T follicular helper cell (primary cell): Measurements from ENCODE around the gene DACH1.
"Not testable (repeated sequence)": the region's sequence is repeated elsewhere in the genome, so short reads cannot be mapped to it uniquely, and the experiment has no call there.

Source experiments
- DNase-seq: peaks from one replicate; pipeline ENCODE4 v3.0.0-alpha.2; 2020; ENCODE audit warnings: low read depth

DACH1 gene

DNA sequence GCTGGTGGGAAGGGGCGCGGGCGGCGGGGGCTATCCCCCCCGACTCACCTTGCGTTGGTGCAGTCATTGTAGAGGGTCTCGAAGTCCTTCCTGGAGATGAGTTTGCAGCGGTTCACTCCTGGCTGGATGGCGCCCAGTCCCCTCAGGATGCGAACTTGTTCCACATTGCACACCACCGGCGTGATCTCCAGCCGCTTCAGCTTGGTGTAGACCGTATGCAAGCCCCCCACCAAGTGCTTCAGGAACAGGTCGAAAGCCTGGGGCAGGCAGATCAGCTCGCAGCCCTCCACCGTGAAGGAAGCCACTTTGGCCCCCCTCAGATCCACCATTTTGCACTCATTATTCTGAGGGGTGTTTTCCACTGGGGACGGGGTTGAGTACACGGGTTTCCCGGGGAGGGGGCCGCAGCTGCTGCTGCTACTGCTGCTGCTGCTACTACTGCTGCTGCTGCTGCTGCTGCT, 1.1 kb downstream of the DACH1 start:
- no peak for DNase-seq

DNA sequence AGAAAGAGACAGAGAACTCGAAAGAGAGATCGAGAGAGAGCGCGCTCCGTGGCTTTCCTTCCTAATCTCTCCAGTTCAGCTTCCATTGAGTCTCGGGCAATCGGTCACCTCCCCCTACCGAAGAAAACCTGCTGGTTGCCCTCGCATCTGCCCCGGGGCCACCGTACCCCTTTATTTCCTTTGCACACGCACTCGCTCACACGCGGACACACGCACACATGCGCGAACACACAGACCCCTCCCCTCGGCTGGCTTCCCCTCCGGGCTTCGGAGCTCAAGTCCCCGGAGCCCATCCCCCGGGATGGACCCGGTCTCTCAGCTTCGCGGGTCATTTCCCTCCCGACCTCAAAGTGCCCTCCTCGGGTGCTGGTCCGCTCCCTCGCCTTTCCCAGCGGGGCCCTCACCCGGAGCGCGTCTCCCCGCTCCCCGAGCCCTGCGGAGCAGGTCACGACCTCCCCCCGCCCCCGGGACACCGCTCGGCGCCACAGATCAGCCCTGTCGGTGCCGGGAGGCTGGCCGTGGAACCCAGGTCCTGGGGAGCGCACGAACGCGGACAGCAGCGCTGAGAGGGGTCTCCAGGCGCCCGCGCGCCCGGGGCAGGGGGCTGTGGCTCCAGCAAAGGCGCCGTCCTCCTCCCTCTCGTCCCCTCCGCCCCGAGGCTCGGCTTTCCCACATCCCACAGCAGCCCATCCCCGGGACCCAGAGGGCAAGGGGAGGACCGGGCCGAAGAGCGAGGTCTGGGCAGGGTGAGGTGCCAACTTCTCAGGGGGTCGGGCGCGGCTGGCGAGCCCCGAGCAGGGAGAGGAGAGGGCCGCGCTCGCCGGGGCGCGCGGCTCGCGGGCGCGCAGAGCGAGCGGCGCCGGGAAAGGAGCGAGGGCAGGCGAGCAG, 1.8 kb downstream of the DACH1 start:
- DNase-seq: no peak

DNA sequence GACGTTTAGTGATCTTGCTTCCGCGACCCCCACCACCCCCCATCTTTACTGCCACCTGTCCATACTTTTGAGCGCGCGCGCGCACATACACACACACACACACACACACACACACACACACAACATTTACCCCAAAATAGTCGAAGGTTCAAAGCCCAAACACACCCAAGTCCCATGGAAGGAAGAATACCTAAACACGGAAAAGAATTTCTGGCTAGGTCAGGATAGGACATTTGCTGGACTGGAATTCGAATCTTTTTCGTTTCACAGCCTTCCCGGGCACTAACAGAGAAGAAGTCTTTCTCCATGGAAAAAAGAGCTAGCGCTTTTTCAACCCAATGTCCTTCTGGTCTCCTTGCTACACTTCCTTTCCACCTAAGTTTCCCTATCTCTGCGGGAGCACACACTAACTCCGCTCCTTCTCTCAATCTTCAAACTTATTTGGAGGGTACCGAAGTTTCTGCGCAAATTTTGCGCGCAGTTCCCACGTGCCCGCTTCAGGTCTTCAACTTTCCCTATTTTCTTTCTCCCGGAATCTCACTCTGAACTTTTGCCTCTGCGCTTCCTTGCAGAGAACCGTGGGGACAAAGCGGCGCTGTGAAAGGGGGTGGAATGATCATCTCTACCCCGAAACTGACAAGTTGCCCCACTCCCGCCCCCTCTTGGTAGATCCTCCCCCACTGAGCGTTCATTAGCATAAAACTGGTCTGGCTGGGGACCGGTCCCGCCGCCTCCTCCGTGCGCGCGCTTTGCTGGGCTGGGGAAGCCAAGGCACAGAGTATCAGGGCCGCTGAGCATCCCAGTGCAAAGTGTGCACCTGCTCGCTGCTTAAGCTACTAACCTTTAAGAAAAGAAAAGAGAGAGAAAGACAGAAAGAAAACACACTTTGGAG, 2.7 kb downstream of the DACH1 start:
- no peak for DNase-seq

DNA sequence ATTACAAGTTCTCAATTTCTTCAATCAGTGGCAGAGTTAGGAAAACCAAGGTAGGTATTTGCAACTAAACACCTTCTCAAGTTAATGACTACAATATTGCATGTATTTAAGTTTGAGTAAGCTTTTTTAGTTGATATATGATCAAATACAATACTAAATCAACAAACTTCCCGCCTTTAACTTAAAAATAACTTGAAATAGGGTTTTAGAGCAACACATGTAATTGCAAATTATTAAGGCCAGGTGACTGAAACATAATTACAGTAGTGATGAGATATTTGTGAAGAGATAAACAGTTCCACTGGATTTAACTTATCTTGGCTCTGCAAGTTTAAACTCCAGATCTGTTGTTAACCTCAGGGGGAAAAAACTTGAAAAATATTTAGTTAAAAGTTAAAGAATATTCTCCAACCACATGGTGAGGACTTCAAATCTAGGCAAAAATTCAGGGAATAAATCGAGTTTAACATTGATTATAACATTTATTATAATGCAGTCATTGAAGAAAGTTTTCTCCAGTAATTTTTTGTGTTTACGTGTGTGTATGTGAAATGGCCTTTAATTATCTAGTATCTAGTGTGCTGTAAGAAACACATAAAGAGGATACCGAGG, 3.6 kb downstream of the DACH1 start:
- DNase-seq: no peak

DNA sequence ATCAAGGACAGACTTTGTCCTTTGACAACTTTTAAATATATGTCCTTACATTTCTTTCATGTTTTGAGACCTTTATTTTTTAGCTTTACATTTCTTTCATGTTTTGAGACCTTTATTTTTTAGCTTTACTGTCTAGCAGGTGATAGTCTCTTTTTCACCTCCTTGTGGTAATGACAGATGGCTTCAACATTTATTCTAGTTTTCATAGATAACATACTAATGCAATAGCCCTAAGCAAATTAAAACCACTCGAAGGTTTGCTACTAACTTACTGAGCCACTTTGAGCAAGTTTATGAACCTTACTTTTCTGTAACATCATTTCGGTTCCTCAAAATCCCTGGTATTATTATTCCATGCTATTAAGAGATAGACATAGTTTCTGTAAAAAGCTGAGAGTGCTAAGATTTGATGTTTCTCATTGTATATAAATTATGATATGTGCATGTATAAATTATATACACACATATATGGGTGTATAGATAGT, 4.5 kb downstream of the DACH1 start:
- DNase-seq: no peak

DNA sequence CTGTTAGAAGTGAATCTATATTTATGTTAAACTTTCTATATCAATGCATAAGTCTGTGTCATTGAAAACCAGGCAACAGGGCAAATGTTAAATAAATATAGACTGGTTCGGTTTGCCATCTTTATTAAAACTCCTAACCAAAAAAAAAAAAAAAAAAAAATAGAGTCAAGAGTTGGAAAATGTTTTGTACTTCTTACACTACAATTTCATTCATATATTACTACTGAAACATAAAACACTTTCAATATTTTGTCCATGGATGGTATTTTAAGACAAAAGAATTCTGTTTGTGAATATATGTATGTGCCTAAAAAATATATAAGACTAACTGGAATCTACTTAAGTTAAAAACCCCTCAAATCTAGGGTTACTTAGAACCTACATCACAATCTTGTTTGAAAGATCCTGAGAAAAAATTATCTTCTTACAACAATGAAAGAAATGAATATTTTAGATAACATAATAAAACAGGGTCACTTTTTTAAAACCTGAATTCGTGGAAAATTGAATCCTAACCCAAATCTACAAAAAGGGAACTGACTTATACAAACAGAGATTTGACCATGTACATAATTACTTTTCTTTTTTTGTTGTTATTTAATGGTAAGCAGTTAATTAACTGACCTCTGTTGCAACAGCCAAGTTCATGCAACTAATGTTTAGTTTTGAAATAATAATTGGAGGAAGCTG, 5.1 kb downstream of the DACH1 start:
- DNase-seq: no peak

DNA sequence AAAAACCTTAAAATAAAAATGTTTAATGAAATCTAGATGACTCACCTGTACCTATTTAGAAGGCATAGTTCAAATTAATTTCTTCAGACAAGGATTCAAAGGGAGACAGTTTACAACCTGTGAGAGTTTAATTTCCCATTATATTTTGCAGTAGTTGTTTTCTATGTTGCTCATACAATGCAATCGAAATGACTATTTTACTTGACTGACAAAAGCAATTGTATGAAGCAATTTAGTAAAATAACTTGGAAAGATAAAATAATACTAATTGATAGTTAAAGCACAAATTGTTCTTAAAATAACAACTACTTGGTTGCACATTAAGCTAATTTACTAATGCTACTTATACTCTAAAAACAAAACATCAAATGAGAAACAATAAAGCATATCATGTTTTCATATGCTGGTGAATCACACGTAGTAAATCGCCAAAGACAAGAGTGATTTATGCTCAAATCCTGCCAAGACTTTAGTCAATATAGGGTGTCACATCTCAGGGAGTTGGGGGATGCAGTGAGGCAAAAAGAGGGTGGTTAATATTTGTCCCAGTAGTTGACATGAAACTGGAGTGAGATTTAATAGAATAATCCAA, 6.4 kb downstream of the DACH1 start:
- no peak for DNase-seq

DNA sequence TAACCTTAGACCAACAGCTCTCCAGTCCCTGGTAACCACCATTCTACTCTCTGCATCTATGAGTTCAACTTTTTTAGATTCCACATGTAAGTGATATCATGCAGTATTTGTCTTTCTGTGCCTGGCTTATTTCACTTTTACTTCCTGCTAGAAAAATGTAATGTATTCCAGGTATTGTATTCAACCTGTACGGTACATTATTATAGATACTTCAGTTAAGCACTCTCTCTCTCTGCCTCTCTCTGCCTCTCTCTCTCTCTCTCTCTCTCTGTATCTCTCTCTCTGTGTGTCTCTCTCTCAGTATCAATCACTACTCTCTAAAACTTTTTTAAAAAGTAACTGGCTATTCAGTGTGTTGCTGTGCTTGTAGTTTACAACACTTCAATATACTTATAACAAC, 8.4 kb downstream of the DACH1 start:
- no peak for DNase-seq

DNA sequence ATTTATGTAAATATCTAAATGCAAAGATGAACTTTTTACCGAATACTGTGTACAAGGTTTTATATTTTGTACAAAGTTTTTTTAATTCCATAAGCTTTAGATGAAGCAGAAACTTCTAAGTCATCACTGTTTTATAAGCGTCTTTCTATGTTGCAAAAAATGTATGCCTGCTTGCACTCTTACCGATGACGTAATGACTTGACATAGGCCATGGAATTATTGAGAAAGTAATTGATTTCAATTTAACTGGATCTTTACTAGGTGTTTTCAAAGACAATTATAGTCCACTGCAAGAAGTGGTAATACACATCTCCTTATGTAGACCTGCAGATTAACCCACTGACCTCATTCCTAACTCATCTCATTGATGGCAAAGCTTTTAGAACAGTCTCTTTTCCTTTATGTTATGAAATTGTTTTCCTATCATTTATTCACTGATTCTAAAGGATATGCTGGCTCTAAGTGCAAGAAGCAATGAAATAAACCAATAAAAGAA, 10.4 kb downstream of the DACH1 start:
- DNase-seq: no peak

DNA sequence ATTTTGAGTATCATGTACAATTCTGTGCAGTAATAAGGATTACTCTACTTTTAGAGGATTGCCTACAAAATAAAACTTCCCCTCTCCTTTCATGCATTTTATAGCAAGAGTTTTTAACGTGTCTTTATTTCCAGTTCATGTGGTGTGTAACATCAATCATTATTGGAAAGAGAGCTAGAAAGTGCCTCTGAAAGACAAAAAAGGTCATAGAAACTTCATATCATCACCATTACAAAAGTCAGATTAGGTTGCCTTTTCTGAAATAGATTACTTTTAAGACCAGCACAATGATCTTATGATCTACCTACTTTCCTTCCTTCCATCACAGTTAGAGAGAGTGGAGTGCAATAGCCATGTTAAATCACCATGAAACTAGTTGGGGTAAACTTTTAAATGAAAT, 12.6 kb downstream of the DACH1 start:
- DNase-seq: no peak

DNA sequence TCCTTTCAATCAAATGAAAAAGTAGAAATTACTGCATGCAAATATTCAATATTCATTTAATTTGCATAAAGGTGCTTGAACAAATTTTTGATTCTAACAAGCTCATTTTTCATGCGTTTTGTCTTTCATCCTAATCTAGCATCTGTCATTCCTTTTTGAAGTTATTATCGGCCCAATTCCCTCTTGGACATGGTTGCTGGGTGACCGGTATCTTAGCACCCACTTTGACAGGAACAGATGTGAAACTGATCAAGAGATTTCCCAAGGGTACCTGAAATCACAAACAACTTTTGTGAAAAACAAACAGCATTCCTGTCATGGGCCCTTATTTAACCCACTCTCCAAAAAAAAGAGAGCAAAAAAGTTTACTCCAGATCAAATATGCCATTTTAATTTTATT, 13.3 kb downstream of the DACH1 start:
- no peak for DNase-seq

DNA sequence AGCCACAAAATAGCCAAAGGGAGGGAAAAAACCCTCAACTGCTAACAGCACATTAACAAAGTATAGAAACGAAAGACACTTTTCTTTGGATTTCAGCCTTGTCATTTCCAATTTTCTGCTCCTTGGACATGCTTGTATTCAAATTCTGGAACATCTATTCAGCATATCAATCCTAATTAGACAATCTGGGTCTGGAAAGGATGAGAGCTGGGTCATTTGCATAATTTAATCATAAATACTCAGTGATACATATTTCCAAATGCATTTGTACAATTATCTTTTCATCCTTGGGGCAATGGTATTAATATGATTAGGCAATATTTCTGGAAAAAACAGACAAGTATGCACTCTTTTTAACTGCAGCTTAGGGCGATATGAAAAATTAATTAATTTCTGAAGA, 14.3 kb downstream of the DACH1 start:
- no peak for DNase-seq

DNA sequence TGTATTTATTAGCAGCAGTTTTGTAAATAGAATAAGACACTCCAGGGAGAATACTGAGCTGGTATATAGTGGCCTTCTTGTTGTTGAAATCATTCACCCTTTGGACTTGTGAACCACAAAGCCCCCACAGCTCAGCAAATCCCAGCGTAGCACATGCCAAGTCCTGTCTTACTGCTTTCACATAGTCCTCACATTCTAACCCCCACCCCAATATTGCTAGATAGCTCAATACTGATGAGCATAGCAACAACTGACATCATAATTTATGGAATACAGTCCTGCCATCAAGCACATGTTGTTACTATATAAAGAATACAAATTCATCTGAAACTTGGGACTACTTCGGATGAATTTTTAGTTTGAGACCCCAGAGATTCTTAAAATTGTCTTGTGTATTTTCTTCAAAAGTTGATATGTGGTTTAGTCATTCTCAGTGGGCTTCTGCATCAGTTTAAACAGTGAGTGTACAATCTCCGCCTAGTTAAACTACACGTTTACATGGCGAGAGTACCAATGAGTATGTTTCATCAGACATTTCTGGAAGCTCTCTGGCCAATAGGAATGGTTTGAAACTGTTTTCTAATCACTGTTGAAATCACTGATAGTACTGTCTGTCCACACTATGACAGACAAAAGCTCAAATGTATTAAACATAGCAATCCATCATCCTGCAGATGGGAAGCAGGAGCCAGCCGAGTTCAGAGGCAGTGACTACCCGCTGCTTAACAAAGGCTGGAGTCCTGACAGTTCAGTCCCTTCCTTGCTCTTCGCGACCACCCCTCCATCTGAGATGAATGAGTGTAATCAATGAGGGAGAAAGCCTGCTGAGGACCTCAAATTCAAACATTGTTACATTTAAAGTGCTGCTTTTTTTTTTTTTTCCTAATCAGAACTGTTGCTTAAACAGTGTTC, 15.2 kb downstream of the DACH1 start:
- DNase-seq: no peak

DNA sequence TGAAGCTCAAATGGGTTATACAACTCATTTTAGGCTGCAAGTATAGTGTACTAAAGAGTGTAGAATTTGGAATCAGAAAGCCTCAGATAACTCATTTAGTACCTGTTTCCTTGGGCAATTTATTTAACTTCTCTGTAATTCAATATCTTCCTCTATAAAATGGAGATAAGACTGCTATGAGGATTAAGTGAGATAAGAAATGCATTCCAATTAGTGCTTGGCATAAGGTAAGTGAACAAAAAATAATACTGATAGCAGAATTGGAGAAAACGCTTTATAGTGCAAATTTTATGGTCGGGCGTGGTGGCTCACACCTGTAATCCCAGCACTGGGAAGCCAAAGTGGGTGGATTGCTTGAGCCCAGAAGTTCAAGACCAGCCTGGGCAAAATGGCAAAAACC, 25.0 kb downstream of the DACH1 start:
- DNase-seq: no peak

DNA sequence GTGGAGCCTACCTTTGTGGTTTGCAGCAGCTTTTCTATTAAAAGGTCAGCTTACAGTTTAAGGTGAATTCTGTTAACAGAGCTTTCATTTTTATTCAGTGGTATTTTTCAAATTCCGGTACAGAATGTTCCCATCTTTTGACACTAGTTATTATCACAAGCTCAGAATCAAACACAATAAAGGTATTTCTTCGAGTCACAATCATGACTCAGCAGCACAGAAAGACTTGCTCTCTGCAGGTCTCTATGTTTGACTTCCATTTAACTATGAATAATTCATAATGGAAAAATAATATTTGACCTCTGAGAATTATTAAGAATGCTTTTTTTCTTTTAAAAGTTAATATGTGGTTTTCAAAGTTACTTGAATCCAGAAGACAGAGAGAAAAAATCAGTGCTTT, 28.2 kb downstream of the DACH1 start:
- no peak for DNase-seq

DNA sequence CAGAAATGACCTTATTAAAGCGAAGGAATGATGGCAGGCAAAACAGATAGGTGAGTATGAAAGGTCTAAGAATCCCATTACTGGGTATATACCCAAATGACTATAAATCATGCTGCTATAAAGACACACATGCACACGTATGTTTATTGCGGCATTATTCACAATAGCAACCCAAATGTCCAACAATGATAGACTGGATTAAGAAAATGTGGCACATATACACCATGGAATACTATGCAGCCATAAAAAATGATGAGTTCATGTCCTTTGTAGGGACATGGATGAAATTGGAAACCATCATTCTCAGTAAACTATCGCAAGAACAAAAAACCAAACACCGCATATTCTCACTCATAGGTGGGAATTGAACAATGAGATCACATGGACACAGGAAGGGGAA, 29.4 kb downstream of the DACH1 start:
- DNase-seq: not testable (repeated sequence)

DNA sequence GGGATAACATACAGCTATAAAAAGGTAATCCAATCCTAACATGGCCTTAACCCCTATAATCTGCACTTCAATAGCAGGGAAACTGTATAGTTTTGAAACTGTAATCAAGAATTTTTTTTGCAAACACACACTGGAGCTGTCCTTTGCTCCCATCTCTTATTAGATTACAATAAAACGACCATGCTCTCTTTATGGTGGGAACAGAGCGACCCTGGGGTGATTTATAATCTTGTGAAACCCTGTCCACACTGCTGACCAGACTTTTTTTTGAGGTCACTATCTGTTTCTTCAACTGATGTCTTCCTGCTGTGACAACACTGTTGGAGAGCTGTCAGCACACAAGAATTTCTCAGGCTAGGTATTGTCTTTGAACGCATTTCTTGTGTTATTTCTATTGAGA, 35.3 kb downstream of the DACH1 start:
- no peak for DNase-seq

DNA sequence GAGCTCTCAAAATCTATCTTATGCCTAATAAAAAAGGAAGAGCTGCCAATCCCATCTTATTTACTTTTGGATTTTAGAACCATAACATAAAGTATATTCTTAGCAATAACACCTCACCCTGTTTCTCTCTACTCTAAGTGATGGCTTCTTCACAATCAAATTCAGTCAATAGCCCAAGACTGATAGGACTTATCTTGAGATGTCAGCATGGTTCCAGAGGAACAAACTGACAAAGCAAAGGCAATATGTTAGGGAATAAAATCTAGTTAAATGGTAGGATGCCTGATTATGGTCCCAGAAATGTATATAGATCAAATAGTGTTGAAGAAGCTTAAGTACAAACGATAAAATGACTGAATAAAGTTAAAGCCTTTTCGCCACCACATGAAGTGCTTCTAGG, 36.3 kb downstream of the DACH1 start:
- no peak for DNase-seq

DNA sequence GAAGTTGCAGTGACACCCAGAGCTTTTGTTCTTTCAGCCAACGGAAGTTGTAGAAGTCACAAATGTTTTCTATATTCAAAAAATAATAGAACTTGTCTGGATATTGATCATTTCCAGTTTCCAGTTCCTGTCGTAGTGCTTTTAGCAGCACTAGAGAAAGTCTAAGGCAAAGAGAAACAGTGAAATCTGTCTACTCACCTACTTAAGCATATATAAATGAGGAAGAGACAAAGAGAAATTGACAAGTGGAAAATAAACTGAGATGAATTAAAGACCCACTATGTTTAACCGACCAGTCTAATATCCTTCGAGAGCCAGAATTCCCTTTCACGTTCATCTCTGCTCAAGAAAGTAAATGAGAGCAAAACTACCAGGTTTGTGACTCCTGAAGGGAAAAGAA, 36.7 kb downstream of the DACH1 start:
- DNase-seq: no peak

DNA sequence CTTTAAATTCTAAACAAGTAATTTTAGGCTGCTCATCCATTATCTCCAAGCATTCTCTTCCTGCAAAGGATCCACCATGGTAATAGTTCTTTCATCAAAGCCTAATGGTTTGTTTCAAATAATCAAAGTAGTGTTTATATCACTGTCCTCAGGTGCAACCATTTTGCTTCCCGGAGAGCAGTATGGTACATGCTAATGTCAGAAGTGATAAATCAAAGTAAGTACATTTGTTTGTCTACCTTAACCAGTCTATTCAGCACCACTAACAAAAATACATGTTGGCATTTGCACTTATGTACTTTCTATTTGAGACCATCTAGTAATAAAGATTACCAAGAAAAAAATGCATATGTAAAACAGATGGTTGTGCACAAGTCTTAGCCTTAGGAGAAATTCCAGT, 37.5 kb downstream of the DACH1 start:
- no peak for DNase-seq
